HUES6 (cell line): Measurements from ENCODE around the gene PEX6.

ENCODE experiments used
- H3K27ac ChIP-seq: 2 replicates; pipeline ENCODE4 v1.7.0; 2013; ENCODE audit warnings: low read depth, mild to moderate bottlenecking, low read length, inconsistent platforms
- H3K27me3 ChIP-seq: 2 replicates; pipeline ENCODE4 v1.6.1; 2013; ENCODE audit warnings: low read length; ENCODE audit not compliant: control insufficient read depth, insufficient read depth
- H3K36me3 ChIP-seq: 2 replicates; pipeline ENCODE4 v1.6.1; 2013; ENCODE audit warnings: low read length; ENCODE audit not compliant: control insufficient read depth, insufficient read depth
- H3K4me1 ChIP-seq: 2 replicates; pipeline ENCODE4 v1.6.1; 2013; ENCODE audit warnings: low read length; ENCODE audit not compliant: control insufficient read depth, insufficient read depth
- H3K4me3 ChIP-seq: 2 replicates; pipeline ENCODE4 v1.5.1; 2013; ENCODE audit warnings: low read depth, low read length
- H3K9ac ChIP-seq: one replicate; pipeline ENCODE4 v1.6.1; 2013; ENCODE audit warnings: mild to moderate bottlenecking, low read length
- H3K9me3 ChIP-seq: 2 replicates; pipeline ENCODE4 v1.6.1; 2013; ENCODE audit warnings: low read depth, low read length; ENCODE audit not compliant: control insufficient read depth, insufficient read depth

PEX6 gene

GRCh38 chr6:42933205-42933604 is 45.8 kb downstream of the PEX6 start:
- Histone ChIP-seq H3K27me3 (no peaks in the 10 kb centered on the region), H3K36me3 (peaks cover 60% of the 10 kb centered on the region), H3K27ac (no peak overlapping the region), H3K9ac (no peak overlapping the region), H3K9me3 (no peaks in the 10 kb centered on the region), H3K4me1 (peaks cover 3% of the 10 kb centered on the region; the same call in 1 of the 2 replicates), H3K4me3 (no peak overlapping the region)

DNA sequence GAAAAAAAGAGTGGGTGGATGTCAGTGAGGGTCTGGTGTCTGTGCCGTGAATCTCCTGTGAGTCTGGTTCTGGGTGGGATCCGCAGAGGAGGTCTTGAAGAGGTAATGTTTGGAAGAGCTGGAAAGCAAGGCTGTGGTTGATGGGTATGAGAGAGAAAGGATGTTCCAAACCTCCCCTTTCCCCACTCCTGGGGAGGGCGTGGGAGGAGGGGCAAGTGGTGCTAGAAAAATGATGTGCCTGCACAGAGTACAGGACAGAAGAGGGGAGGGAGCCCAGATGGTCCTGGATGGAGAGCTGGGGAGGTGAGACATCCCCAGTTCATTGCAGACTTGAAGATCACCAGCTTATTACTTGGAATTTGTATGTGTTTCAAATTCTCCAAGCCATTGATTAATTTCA is 46.6 kb downstream of the PEX6 start:
- no peaks in the 10 kb centered on the region for H3K9me3 ChIP-seq
- H3K27me3 ChIP-seq, result no peaks in the 10 kb centered on the region
- H3K27ac ChIP-seq, result no peak overlapping the region
- H3K4me1 ChIP-seq, result peaks cover 3% of the 10 kb centered on the region; the same call in 1 of the 2 replicates
- H3K36me3 ChIP-seq, result peaks cover 52% of the 10 kb centered on the region
- H3K4me3 ChIP-seq, result no peak overlapping the region
- no peak overlapping the region for H3K9ac ChIP-seq

DNA sequence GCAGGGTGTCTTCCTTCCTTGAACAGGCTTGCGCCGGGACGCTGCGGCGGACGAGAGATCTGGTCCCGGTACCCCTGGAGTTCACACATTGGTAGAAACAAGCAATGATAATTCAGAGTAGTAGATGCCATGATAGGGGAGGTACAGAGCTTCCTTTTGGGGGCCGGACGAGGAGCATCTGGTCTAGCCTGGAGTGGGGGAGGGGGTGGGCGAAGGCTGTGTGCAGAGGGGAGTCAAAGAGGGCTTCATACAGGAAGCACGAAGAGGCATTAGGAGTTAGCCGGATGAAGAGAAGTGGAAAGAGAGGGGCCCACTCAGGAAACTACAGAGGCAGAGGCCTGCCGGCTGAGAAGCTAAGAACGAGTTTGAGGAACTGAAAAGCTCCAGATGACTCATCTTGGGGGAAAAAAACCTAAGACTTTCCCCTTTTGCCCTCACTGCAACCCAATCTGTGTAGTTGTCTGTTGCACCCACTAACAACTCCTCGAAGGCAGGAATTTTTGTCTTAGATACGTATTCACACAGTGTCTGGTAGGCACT is 49.1 kb downstream of the PEX6 start:
- no peaks in the 10 kb centered on the region for H3K9me3 ChIP-seq
- H3K4me1 ChIP-seq, result peaks cover 16% of the 10 kb centered on the region
- H3K27ac ChIP-seq, result peak overlapping the region; percentile 58
- peak overlapping the region; percentile 79 for H3K4me3 ChIP-seq
- peak overlapping the region; percentile 88 for H3K9ac ChIP-seq
- H3K36me3 ChIP-seq, result peaks cover 27% of the 10 kb centered on the region
- H3K27me3 ChIP-seq, result no peaks in the 10 kb centered on the region

GRCh38 chr6:42928986-42929820 is 49.8 kb downstream of the PEX6 start, which contains the start of gene CNPY3:
Gene CNPY3 (plus strand): TSS chr6:42929480. CDS start chr6:42929571, 91 bp downstream.
- Histone ChIP-seq H3K4me3 (peak within 1 kb of the TSS; percentile 79), H3K27me3 (no peaks in the 10 kb centered on the region), H3K27ac (peak within 1 kb of the TSS; percentile 58), H3K9ac (peak within 1 kb of the TSS; percentile 88), H3K9me3 (no peaks in the 10 kb centered on the region), H3K36me3 (peaks cover 21% of the 10 kb centered on the region), H3K4me1 (peaks cover 17% of the 10 kb centered on the region)

GRCh38 chr6:42925248-42925857 is 53.6 kb downstream of the PEX6 start:
- no peaks in the 10 kb centered on the region for H3K36me3 ChIP-seq
- no peak overlapping the region for H3K27ac ChIP-seq
- peaks cover 13% of the 10 kb centered on the region for H3K4me1 ChIP-seq
- peak overlapping the region; percentile 19; the same call in 1 of the 2 replicates for H3K4me3 ChIP-seq
- H3K9ac ChIP-seq, result no peak overlapping the region
- H3K9me3 ChIP-seq, result no peaks in the 10 kb centered on the region
- no peaks in the 10 kb centered on the region for H3K27me3 ChIP-seq

DNA sequence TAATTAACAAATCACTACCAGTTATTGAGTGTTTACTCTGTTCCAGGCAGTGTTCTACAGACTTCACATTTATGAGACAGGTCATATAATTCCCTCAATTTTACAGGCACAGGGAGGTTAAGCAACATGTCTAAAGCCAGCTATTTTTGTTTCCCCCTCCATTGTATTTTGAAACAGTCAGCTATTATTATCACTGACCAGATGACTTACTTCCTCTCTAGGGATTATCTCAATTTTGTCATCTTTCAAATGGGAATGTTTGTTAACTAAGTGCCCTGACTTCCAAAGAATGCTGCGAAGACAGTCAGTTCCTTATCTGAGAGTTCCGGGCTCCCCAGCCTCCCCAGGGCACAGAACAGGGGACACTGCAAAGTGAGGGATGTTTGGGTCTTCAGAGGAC is 55.3 kb downstream of the PEX6 start:
- Histone ChIP-seq H3K27ac (no peak overlapping the region), H3K27me3 (no peaks in the 10 kb centered on the region), H3K36me3 (no peaks in the 10 kb centered on the region), H3K9ac (no peak overlapping the region), H3K4me1 (peaks cover 13% of the 10 kb centered on the region), H3K4me3 (no peak overlapping the region), H3K9me3 (no peaks in the 10 kb centered on the region)

DNA sequence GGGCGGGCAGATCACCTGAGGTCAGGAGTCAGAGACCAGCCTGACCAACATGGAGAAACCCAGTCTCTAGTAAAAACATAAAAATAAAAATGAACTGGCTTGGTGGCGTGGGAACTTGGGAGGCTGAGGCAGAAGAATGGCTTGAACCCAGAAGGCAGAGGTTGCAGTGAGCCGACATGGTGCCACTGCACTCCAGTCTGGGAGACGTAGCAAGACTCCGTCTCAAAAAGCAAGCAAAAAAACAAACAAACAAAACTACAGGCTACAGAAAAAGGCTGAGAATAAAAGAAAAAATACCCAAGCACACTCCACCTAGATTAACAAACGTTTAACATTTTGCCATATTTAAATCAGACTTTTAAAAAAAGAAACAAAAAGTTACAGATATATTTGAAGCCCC is 57.2 kb downstream of the PEX6 start:
- Histone ChIP-seq H3K27me3 (no peaks in the 10 kb centered on the region), H3K9me3 (no peaks in the 10 kb centered on the region), H3K27ac (no peak overlapping the region), H3K9ac (no peak overlapping the region), H3K4me3 (no peak overlapping the region), H3K4me1 (peaks cover 13% of the 10 kb centered on the region), H3K36me3 (no peaks in the 10 kb centered on the region)

DNA sequence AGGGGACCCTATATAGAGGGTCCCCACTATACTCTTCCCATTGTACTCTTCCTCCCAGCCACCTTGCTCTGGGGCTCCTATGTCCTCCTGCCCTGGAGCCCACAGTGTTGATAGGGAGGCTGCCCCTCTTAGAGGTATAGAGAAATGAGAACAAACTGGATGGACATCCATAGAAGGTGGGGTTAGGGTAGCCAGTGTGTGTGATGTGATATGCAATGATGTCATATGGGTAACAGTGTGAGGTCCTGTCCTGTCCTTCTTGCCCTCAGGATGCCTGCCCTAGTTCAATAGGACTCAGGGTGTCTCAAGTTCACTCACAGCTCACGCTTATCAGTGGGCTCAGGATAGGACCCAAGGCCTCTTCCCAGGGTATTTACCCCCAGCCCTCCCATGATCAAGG is 62.7 kb downstream of the PEX6 start:
- no peaks in the 10 kb centered on the region for H3K27me3 ChIP-seq
- no peaks in the 10 kb centered on the region for H3K36me3 ChIP-seq
- H3K9ac ChIP-seq, result no peak overlapping the region
- H3K4me1 ChIP-seq, result no peaks in the 10 kb centered on the region
- no peak overlapping the region for H3K4me3 ChIP-seq
- H3K27ac ChIP-seq, result no peak overlapping the region
- no peaks in the 10 kb centered on the region for H3K9me3 ChIP-seq

- no peaks in the 10 kb centered on the region for H3K27me3 ChIP-seq
- no peaks in the 10 kb centered on the region for H3K9me3 ChIP-seq
- H3K4me1 ChIP-seq, result no peaks in the 10 kb centered on the region
- H3K4me3 ChIP-seq, result no peak within 1 kb of the TSS
- H3K36me3 ChIP-seq, result no peaks in the 10 kb centered on the region
- H3K9ac ChIP-seq, result no peak within 1 kb of the TSS
- no peak within 1 kb of the TSS for H3K27ac ChIP-seq
Observed at GRCh38 chr6:42915732-42916131, 63.2 kb downstream of the PEX6 start, which contains the start of gene PTCRA. Gene PTCRA (plus strand): TSS chr6:42916053. CDS start chr6:42916070, 17 bp downstream.

- Histone ChIP-seq H3K9ac (no peak overlapping the region), H3K4me1 (no peaks in the 10 kb centered on the region), H3K36me3 (no peaks in the 10 kb centered on the region), H3K27ac (no peak overlapping the region), H3K9me3 (no peaks in the 10 kb centered on the region), H3K4me3 (no peak overlapping the region), H3K27me3 (no peaks in the 10 kb centered on the region)
Observed at GRCh38 chr6:42914546-42914945, 64.4 kb downstream of the PEX6 start.
